Vagina (tissue), 2 donors: Measurements from ENCODE around the gene EXOC5. TPM values are rescaled to one million over a fixed set of nuclear protein-coding genes. Genes with fewer than 3 reads are reported as not detected.

Source experiments
- DNase-seq, 2 donors: peaks; one replicate each; pipeline ENCODE4 v3.0.0-alpha.2; 2017; ENCODE audit errors: extremely low spot score in 2 of 2
- H3K27ac ChIP-seq: fragments of 200-600 bp; sonication (generic); one replicate; pipeline ENCODE4 v1.5.1; 2019
- H3K27me3 ChIP-seq: fragments of 200-600 bp; sonication (generic); one replicate; pipeline ENCODE4 v1.5.1; 2019
- H3K36me3 ChIP-seq, 2 donors: fragments of 200-600 bp; sonication (generic); one replicate each; pipeline ENCODE4 v1.5.1; 2017 to 2019
- H3K4me1 ChIP-seq: fragments of 200-600 bp; sonication (generic); one replicate; pipeline ENCODE4 v1.5.1; 2019
- H3K4me3 ChIP-seq, 2 donors: fragments of 200-600 bp; sonication (generic); 1 replicate in 1 of 2; 2 replicates in 1 of 2; pipeline ENCODE4 v1.5.1; 2016 to 2019
- H3K9me3 ChIP-seq: fragments of 200-600 bp; sonication (generic); one replicate; pipeline ENCODE4 v1.5.1; 2019
- POLR2A ChIP-seq, 2 donors: fragments of 450-650 bp; IDR thresholded peaks; one replicate each; pipeline ENCODE4 v1.6.1; 2017; ENCODE audit warnings: antibody characterized with exemption in 2 of 2, mild to moderate bottlenecking in 2 of 2, moderate library complexity in 2 of 2
- POLR2AphosphoS5 ChIP-seq, 2 donors: sonication (generic); formaldehyde crosslinking; IDR thresholded peaks; one replicate each; pipeline ENCODE4 v1.9.0; 2017; ENCODE audit warnings: antibody characterized with exemption in 2 of 2, mild to moderate bottlenecking in 2 of 2, low read depth in 1 of 2; ENCODE audit not compliant: insufficient read depth in 1 of 2
- intact Hi-C: fragments of 100-400 bp; cut with DNase I; formaldehyde crosslinking; loops from one replicate; pipeline ENCODE4 v1.15.1; 2023
- total RNA-seq: library from RNA; depleted of rRNA; stranded (reverse); fragments of >200 nt; gene quantifications from one replicate; pipeline ENCODE4 v1.2.3, GENCODE V29; 2016
- TF ChIP-seq, protein P1 (sequence below), 3 experiments: fragments of 450-650 bp in 2 of 3; fragments of 200-600 bp in 1 of 3; sonication (generic) in 1 of 3; IDR thresholded peaks; one replicate each; pipeline ENCODE4 v1.5.1; 2017 to 2019; ENCODE audit warnings: antibody characterized with exemption in 3 of 3, mild to moderate bottlenecking in 2 of 3, moderate library complexity in 2 of 3

The EXOC5 gene
- total RNA-seq, 1 donor from 2014 or later, result 33.9 TPM

DNA sequence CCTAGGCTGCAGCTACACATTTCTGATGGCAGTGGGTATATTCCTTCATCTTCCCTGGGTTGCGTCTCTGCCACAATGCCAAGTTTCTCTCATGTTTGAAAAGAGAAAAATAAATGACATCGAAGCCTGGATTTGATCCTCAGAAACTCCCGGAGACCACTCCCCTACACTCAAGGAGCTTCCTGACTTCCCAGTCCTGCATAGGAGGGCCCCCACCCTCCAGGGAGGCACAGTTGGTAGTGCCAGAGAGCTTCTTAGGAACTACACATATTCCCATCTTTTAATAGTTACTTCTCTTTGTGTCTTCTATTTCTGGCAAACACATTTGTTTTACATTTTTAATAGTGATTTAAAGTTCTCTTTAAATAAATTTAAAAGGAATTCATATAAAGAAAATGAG is 30.8 kb upstream of the EXOC5 start:
- no peaks in the 10 kb centered on the region for H3K36me3 ChIP-seq
- TF ChIP-seq, protein P1, sequence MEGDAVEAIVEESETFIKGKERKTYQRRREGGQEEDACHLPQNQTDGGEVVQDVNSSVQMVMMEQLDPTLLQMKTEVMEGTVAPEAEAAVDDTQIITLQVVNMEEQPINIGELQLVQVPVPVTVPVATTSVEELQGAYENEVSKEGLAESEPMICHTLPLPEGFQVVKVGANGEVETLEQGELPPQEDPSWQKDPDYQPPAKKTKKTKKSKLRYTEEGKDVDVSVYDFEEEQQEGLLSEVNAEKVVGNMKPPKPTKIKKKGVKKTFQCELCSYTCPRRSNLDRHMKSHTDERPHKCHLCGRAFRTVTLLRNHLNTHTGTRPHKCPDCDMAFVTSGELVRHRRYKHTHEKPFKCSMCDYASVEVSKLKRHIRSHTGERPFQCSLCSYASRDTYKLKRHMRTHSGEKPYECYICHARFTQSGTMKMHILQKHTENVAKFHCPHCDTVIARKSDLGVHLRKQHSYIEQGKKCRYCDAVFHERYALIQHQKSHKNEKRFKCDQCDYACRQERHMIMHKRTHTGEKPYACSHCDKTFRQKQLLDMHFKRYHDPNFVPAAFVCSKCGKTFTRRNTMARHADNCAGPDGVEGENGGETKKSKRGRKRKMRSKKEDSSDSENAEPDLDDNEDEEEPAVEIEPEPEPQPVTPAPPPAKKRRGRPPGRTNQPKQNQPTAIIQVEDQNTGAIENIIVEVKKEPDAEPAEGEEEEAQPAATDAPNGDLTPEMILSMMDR (IDR thresholded peaks at IDR 0.05), result no peak
- TF ChIP-seq POLR2A (IDR thresholded peaks at IDR 0.05) (no peak), POLR2AphosphoS5 (IDR thresholded peaks at IDR 0.05; ENCODE audit: insufficient read depth in 1 of 2, low read depth in 1 of 2) (no peak)
- no peaks in the 10 kb centered on the region for H3K9me3 ChIP-seq
- no peak overlapping the region for H3K4me3 ChIP-seq
- no peaks in the 10 kb centered on the region for H3K27me3 ChIP-seq
- H3K4me1 ChIP-seq, result no peaks in the 10 kb centered on the region
- no peak for DNase-seq
- no peak overlapping the region for H3K27ac ChIP-seq
- intact Hi-C loops, result no loop called here

DNA sequence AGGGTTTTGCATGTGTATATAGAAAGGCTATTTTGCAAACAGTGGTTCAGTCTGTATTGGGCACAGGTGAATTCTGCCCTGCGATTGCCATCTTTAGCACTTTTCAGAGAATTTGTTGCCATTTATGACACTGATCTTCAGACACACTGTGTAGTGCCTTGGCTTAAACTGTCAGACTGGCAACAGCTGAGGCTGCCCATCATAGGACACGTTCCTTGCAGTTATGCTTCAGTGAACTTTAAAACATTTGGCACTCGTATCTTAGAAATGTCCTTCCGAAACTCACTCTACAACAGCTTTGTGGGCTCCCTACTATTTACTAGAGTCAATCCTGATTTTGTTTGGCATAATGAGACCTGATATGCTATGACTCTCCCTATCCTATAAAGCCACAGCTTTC is 29.1 kb upstream of the EXOC5 start:
- DNase-seq, result no peak
- H3K4me1 ChIP-seq, result no peaks in the 10 kb centered on the region
- intact Hi-C loops, result no loop called here
- H3K9me3 ChIP-seq, result no peaks in the 10 kb centered on the region
- no peaks in the 10 kb centered on the region for H3K36me3 ChIP-seq
- no peaks in the 10 kb centered on the region for H3K27me3 ChIP-seq
- no peak overlapping the region for H3K4me3 ChIP-seq
- TF ChIP-seq, protein P1 (IDR thresholded peaks at IDR 0.05), result no peak
- TF ChIP-seq POLR2A (IDR thresholded peaks at IDR 0.05) (no peak), POLR2AphosphoS5 (IDR thresholded peaks at IDR 0.05; ENCODE audit: insufficient read depth in 1 of 2, low read depth in 1 of 2) (no peak)
- H3K27ac ChIP-seq, result no peak overlapping the region

DNA sequence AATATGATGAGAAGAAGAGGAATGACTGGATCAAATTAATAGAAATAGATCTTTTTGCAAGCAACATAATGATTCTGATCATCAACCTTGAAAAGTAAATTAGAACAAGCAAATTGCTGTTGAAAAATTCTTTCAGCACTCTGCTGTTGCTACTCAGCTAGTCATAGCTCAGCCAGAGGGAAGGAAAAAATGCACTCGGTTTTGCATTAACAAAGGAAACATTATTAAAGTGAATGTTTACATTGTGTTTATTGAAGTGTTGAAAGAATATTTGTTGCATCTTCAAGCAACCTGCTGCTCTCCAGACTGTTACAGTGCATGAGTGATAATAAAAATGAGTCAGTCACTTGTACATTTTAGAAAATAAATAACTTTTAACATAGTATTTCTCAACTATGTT is 26.5 kb upstream of the EXOC5 start:
- Histone ChIP-seq H3K36me3 (peaks cover 0 to 7% of the 10 kb centered on the region in 2 donors), H3K27ac (no peak overlapping the region)
- TF ChIP-seq, protein P1 (IDR thresholded peaks at IDR 0.05), result no peak
- TF ChIP-seq POLR2AphosphoS5 (IDR thresholded peaks at IDR 0.05; ENCODE audit: insufficient read depth in 1 of 2, low read depth in 1 of 2) (no peak), POLR2A (IDR thresholded peaks at IDR 0.05) (no peak)

DNA sequence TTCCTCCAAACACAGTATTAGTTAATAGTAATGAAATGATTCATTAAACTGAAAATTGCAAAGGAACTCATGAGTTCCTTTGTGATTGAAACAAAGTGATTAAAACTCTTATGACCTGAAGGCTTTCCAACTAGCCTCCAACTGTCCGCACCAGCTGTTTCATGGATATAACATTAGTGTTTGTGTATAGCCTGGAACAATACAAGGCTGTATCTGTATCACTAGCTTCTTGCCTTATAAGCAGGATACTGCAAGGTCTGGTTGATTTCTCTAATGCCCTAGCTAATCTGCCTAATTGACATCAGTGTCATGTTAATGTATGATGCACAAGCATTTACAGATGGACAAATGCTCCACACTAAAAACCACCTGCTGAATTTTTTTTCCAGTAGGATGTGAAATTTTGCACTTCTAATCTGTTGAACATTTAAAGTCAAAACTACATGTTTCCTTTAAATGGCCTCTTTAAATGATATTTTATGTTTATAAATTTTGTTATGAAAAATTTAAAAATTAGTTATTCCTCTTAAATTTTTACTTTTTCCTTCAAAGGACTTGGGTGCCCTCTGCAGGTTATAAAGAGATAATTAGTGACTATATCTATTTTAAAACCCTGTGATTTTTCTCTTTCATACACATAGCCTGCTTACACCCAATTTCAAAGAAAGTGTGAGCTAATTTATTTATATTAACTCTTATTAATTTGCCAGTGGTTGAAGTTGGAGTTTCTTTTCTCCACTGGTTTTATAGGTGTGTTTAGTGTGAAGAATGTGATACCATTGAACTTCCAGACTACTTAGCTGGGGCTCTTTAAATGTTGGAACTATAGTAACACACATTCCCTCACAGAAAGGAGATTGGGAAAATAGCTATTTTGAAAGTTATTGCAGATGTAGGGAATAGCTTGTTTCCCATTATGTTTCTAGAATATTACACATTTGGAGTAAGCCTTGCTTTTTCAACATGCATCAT is 25.4 kb upstream of the EXOC5 start:
- TF ChIP-seq, protein P1 (IDR thresholded peaks at IDR 0.05), result no peak
- TF ChIP-seq POLR2AphosphoS5 (IDR thresholded peaks at IDR 0.05; ENCODE audit: insufficient read depth in 1 of 2, low read depth in 1 of 2), result no peak
- TF ChIP-seq POLR2A (IDR thresholded peaks at IDR 0.05), result no peak
- Histone ChIP-seq H3K4me1 (no peaks in the 10 kb centered on the region), H3K4me3 (no peak overlapping the region), H3K36me3 (peaks cover 0 to 10% of the 10 kb centered on the region in 2 donors), H3K27me3 (no peaks in the 10 kb centered on the region), H3K9me3 (no peaks in the 10 kb centered on the region), H3K27ac (no peak overlapping the region)
- DNase-seq, result no peak
- intact Hi-C loops, result no loop called here

More for the DNA sequence above, 26.5 kb upstream of the EXOC5 start:
- DNase-seq, result no peak
- intact Hi-C loops, result no loop called here
- Histone ChIP-seq H3K4me1 (no peaks in the 10 kb centered on the region), H3K4me3 (no peak overlapping the region), H3K27me3 (no peaks in the 10 kb centered on the region), H3K9me3 (no peaks in the 10 kb centered on the region)
